ENCODE results near the gene AK5. TPM values are rescaled to one million over a fixed set of nuclear protein-coding genes. Genes with fewer than 3 reads are reported as not detected.
A peak's percentile ranks its signal among the peaks of the same experiment; 100 is the strongest.

AK5 gene
- total RNA-seq, 1 experiment from 2014 or later: 13.5 TPM

- DNase-seq (ENCODE audit: low spot score): peak; percentile 60
Measured at GRCh38 chr1:77438236-77438913, 156.6 kb downstream of the AK5 start.

GRCh38 chr1:77446841-77447555 lies 165.2 kb downstream of the AK5 start:
- DNase-seq (ENCODE audit: low spot score): no peak

- DNase-seq (ENCODE audit: low spot score): no peak
Measured at GRCh38 chr1:77447669-77448068, 165.8 kb downstream of the AK5 start.

GRCh38 chr1:77459881-77460280 lies 178.1 kb downstream of the AK5 start:
- DNase-seq (ENCODE audit: low spot score): no peak

GRCh38 chr1:77461691-77462090 lies 179.9 kb downstream of the AK5 start:
- no peak for DNase-seq (ENCODE audit: low spot score)

GRCh38 chr1:77463216-77463615 lies 181.4 kb downstream of the AK5 start:
- no peak for DNase-seq (ENCODE audit: low spot score)

GRCh38 chr1:77465139-77465538 lies 183.3 kb downstream of the AK5 start:
- no peak for DNase-seq (ENCODE audit: low spot score)

- no peak for DNase-seq (ENCODE audit: low spot score)
Measured at GRCh38 chr1:77465922-77466321, 184.1 kb downstream of the AK5 start.

- no peak for DNase-seq (ENCODE audit: low spot score)
Measured at GRCh38 chr1:77467021-77467595, 185.3 kb downstream of the AK5 start.

GRCh38 chr1:77467741-77468140 lies 185.9 kb downstream of the AK5 start:
- no peak for DNase-seq (ENCODE audit: low spot score)

GRCh38 chr1:77468257-77468948 lies 186.6 kb downstream of the AK5 start:
- DNase-seq (ENCODE audit: low spot score): no peak

- no peak for DNase-seq (ENCODE audit: low spot score)
Measured at GRCh38 chr1:77468949-77469710, 187.3 kb downstream of the AK5 start.

- no peak for DNase-seq (ENCODE audit: low spot score)
Measured at GRCh38 chr1:77471691-77472090, 189.9 kb downstream of the AK5 start.

GRCh38 chr1:77473690-77474089 lies 191.9 kb downstream of the AK5 start:
- DNase-seq (ENCODE audit: low spot score): peak; percentile 67

GRCh38 chr1:77475641-77476040 lies 193.8 kb downstream of the AK5 start:
- no peak for DNase-seq (ENCODE audit: low spot score)

GRCh38 chr1:77476475-77476874 lies 194.7 kb downstream of the AK5 start:
- DNase-seq (ENCODE audit: low spot score): no peak

GRCh38 chr1:77484334-77484733 lies 202.5 kb downstream of the AK5 start:
- no peak for DNase-seq (ENCODE audit: low spot score)

- no peak for DNase-seq (ENCODE audit: low spot score)
Measured at GRCh38 chr1:77484926-77485325, 203.1 kb downstream of the AK5 start.

GRCh38 chr1:77487631-77488030 lies 205.8 kb downstream of the AK5 start:
- no peak for DNase-seq (ENCODE audit: low spot score)

GRCh38 chr1:77489910-77490309 lies 208.1 kb downstream of the AK5 start:
- no peak for DNase-seq (ENCODE audit: low spot score)

- no peak for DNase-seq (ENCODE audit: low spot score)
Measured at GRCh38 chr1:77494026-77494425, 212.2 kb downstream of the AK5 start.

- DNase-seq (ENCODE audit: low spot score): no peak
Measured at GRCh38 chr1:77498918-77499317, 217.1 kb downstream of the AK5 start.
